HG02973 (cell line): Measurements from ENCODE around the gene TSPAN11.

ENCODE experiments used
- ATAC-seq: cut with Tn5 transposase; IDR thresholded peaks from one replicate; pipeline ENCODE4 v1.9.1; 2021; ENCODE audit warnings: moderate library complexity; ENCODE audit not compliant: unreplicated experiment

Gene TSPAN11

GRCh38 chr12:30953951-30954751 is 27.6 kb downstream of the TSPAN11 start:
- no peak for ATAC-seq

- ATAC-seq: no peak
Observed at GRCh38 chr12:30955214-30955613, 28.7 kb downstream of the TSPAN11 start.

GRCh38 chr12:30959110-30959710 is 32.7 kb downstream of the TSPAN11 start:
- no peak for ATAC-seq

GRCh38 chr12:30959778-30960177 is 33.2 kb downstream of the TSPAN11 start:
- ATAC-seq: no peak

- no peak for ATAC-seq
Observed at GRCh38 chr12:30961030-30961429, 34.5 kb downstream of the TSPAN11 start.

GRCh38 chr12:30962047-30962446 is 35.5 kb downstream of the TSPAN11 start:
- no peak for ATAC-seq

GRCh38 chr12:30963709-30964564 is 37.4 kb downstream of the TSPAN11 start:
- ATAC-seq: no peak

- ATAC-seq: no peak
Observed at GRCh38 chr12:30964896-30965612, 38.5 kb downstream of the TSPAN11 start.

GRCh38 chr12:30965613-30965985 is 39.1 kb downstream of the TSPAN11 start:
- ATAC-seq: no peak

- ATAC-seq: no peak
Observed at GRCh38 chr12:30967026-30967425, 40.5 kb downstream of the TSPAN11 start.

- no peak for ATAC-seq
Observed at GRCh38 chr12:30968211-30968610, 41.7 kb downstream of the TSPAN11 start.

- ATAC-seq: no peak
Observed at GRCh38 chr12:30969006-30969405, 42.5 kb downstream of the TSPAN11 start.

GRCh38 chr12:30969606-30970395 is 43.3 kb downstream of the TSPAN11 start:
- ATAC-seq: no peak

- no peak for ATAC-seq
Observed at GRCh38 chr12:30970559-30971197, 44.1 kb downstream of the TSPAN11 start.

- ATAC-seq: no peak
Observed at GRCh38 chr12:30972035-30972434, 45.5 kb downstream of the TSPAN11 start.

- no peak for ATAC-seq
Observed at GRCh38 chr12:30973175-30973574, 46.6 kb downstream of the TSPAN11 start.

- ATAC-seq: no peak
Observed at GRCh38 chr12:30973830-30974229, 47.3 kb downstream of the TSPAN11 start.

- ATAC-seq: no peak
Observed at GRCh38 chr12:30974746-30975500, 48.4 kb downstream of the TSPAN11 start.

GRCh38 chr12:30975581-30975980 is 49.0 kb downstream of the TSPAN11 start:
- no peak for ATAC-seq
